Spleen (tissue), 11 donors: ENCODE results near the gene ZER1. TPM values are rescaled to one million over a fixed set of nuclear protein-coding genes. Genes with fewer than 3 reads are reported as not detected.
A peak's percentile ranks its signal among the peaks of the same experiment; 100 is the strongest.

Source experiments
- DNase-seq: peaks from one replicate; pipeline ENCODE4 v3.0.0-alpha.2; 2020
- H3K27ac ChIP-seq, 8 donors: fragments of 200-600 bp; sonication (generic) in 7 of 8; 1 replicate in 4 of 8; 2 replicates in 4 of 8; pipeline versions ENCODE4 v1.5.0 to v1.8.0; 2016 to 2021; ENCODE audit warnings: inconsistent platforms in 4 of 8, mild to moderate bottlenecking in 4 of 8, moderate library complexity in 1 of 8
- H3K27me3 ChIP-seq, 7 donors: fragments of 200-600 bp; sonication (generic) in 6 of 7; replicated peaks in 1 of 7; 1 replicate in 4 of 7; 2 replicates in 3 of 7; pipeline versions ENCODE4 v1.5.0 to v1.8.0; 2016 to 2021; ENCODE audit warnings: inconsistent platforms in 3 of 7, mild to moderate bottlenecking in 1 of 7
- H3K36me3 ChIP-seq, 6 donors: fragments of 200-600 bp; sonication (generic) in 5 of 6; 1 replicate in 4 of 6; 2 replicates in 2 of 6; pipeline versions ENCODE4 v1.5.0 to v1.8.0; 2016 to 2021; ENCODE audit warnings: inconsistent platforms in 2 of 6
- H3K4me1 ChIP-seq, 6 donors: fragments of 200-600 bp; sonication (generic) in 5 of 6; 1 replicate in 3 of 6; 2 replicates in 3 of 6; pipeline versions ENCODE4 v1.5.0 to v1.8.0; 2016 to 2021; ENCODE audit warnings: inconsistent platforms in 3 of 6
- H3K4me3 ChIP-seq, 8 donors: fragments of 200-600 bp; sonication (generic) in 7 of 8; 1 replicate in 4 of 8; 2 replicates in 4 of 8; pipeline versions ENCODE4 v1.5.0 to v1.8.0; 2016 to 2021; ENCODE audit warnings: inconsistent platforms in 4 of 8, mild to moderate bottlenecking in 4 of 8, moderate library complexity in 2 of 8
- H3K9me3 ChIP-seq, 8 donors: fragments of 200-600 bp; sonication (generic) in 7 of 8; 1 replicate in 4 of 8; 2 replicates in 4 of 8; pipeline versions ENCODE4 v1.5.0 to v1.8.0; 2016 to 2021; ENCODE audit warnings: inconsistent platforms in 4 of 8
- CTCF ChIP-seq, 11 experiments: fragments of 200-600 bp in 7 of 11; fragments of 450-650 bp in 4 of 11; sonication (generic) in 4 of 11; IDR thresholded peaks in 8 of 11; conservative IDR thresholded peaks in 3 of 11; 1 replicate in 7 of 11; 2 replicates in 4 of 11; pipeline versions ENCODE4 v1.4.0 to v1.8.0; 2016 to 2021; ENCODE audit warnings: antibody characterized with exemption in 11 of 11, inconsistent platforms in 4 of 11, mild to moderate bottlenecking in 1 of 11
- POLR2A ChIP-seq, 3 donors: fragments of 450-650 bp; IDR thresholded peaks; one replicate each; pipeline ENCODE4 v1.5.1; 2017; ENCODE audit warnings: antibody characterized with exemption in 3 of 3, mild to moderate bottlenecking in 1 of 3
- POLR2AphosphoS5 ChIP-seq, 3 donors: sonication (generic); formaldehyde crosslinking; IDR thresholded peaks; one replicate each; pipeline ENCODE4 v1.5.1; 2017; ENCODE audit warnings: antibody characterized with exemption in 3 of 3
- WGBS, 5 donors: extraction: QIAGEN DNeasy Blood & Tissue Kit in 3 of 5; methylation state at CpG; one replicate each; pipeline versions ENCODE4 v1.1.5 to v1.1.7; 2013 to 2018; 5-methylcytosine and 5-hydroxymethylcytosine counted together
- intact Hi-C: fragments of 100-400 bp; cut with DNase I; formaldehyde crosslinking; loops from one replicate; pipeline ENCODE4 v1.15.0; 2023; ENCODE audit warnings: low total_unique reads
- polyA plus RNA-seq, 3 donors: library from polyadenylated mRNA; stranded (reverse); fragments of 200-250 nt; gene quantifications; one replicate each; pipeline ENCODE4 v1.2.1, GENCODE V29; 2013
- total RNA-seq, 7 donors: library from RNA; depleted of rRNA in 3 of 7; stranded (reverse); fragments of >200 nt in 3 of 7; fragmentation: NEBNext Ultra II Directional in 4 of 7; extraction: Animal tissue kit (Norgen Biotek cat#: 25700) in 4 of 7; gene quantifications; one replicate each; pipeline versions ENCODE4 v1.1.0 to v1.2.1, GENCODE V29; 2016 to 2021
- donor health status: healthy with polysubstance abuse.
- donor health status: DM: no; HTN: no; CAD: no; lungs with moderate emphysema.
- donor health status: DM: no; HTN: no; CAD: no.
- donor health status: Bipolar disorder and iron deficiency.
- donor health status: healthy.
- donor health status: DM: no; HTN: no; CAD: no.
- donor health status: DM: yes; HTN: yes; CAD: no.

Gene ZER1
- total and polyA plus RNA-seq, 10 donors = 10.5 to 65.5 (median 35.1) TPM

GRCh38 chr9:128704356-128704670, 67.4 kb downstream of the ZER1 start:
- TF ChIP-seq POLR2AphosphoS5 (IDR thresholded peaks at IDR 0.05) = no peak
- no peak for TF ChIP-seq CTCF (IDR thresholded peaks at IDR 0.05 in 8 of 11, conservative IDR thresholded peaks at IDR 0.05 in 3 of 11)
- no peak for TF ChIP-seq POLR2A (IDR thresholded peaks at IDR 0.05)
- H3K27ac ChIP-seq = peak overlapping the region in 6 of 8 donors; percentile 55 to 87 (median 82)
- peaks cover 3 to 34% (median 22%) of the 10 kb centered on the region in 6 donors for H3K4me1 ChIP-seq
- intact Hi-C loops = no loop called here
- peak overlapping the region in 2 of 8 donors; percentile 82 to 94 for H3K4me3 ChIP-seq
- no peaks in the 10 kb centered on the region for H3K9me3 ChIP-seq
- 74 to 98% (median 84%) methylated on average over 1 to 5 of the region's 5 CpGs for WGBS, 5 donors
- peaks cover 0 to 27% (median 0%) of the 10 kb centered on the region in 6 donors for H3K36me3 ChIP-seq
- DNase-seq = no peak
- peaks cover 0 to 5% (median 0%) of the 10 kb centered on the region in 7 donors for H3K27me3 ChIP-seq

GRCh38 chr9:128703616-128704355, 67.9 kb downstream of the ZER1 start:
- peaks cover 3 to 34% (median 22%) of the 10 kb centered on the region in 6 donors for H3K4me1 ChIP-seq
- H3K27ac ChIP-seq = peak overlapping the region; percentile 55 to 87 (median 80)
- intact Hi-C loops = no loop called here
- TF ChIP-seq CTCF (IDR thresholded peaks at IDR 0.05 in 8 of 11, conservative IDR thresholded peaks at IDR 0.05 in 3 of 11) = no peak
- peak in 2 of 3 donors; percentile 35 to 55 for TF ChIP-seq POLR2AphosphoS5 (IDR thresholded peaks at IDR 0.05)
- no peak for TF ChIP-seq POLR2A (IDR thresholded peaks at IDR 0.05)
- peak overlapping the region in 6 of 8 donors; percentile 54 to 94 (median 78) for H3K4me3 ChIP-seq
- no peaks in the 10 kb centered on the region for H3K9me3 ChIP-seq
- WGBS, 5 donors = 52 to 72% (median 65%) methylated on average over 28 to 31 of the region's 31 CpGs
- peak; percentile 76 for DNase-seq
- peaks cover 0 to 27% (median 0%) of the 10 kb centered on the region in 6 donors for H3K36me3 ChIP-seq
- H3K27me3 ChIP-seq = peaks cover 0 to 5% (median 0%) of the 10 kb centered on the region in 7 donors

- TF ChIP-seq CTCF (IDR thresholded peaks at IDR 0.05 in 8 of 11, conservative IDR thresholded peaks at IDR 0.05 in 3 of 11) (no peak), POLR2AphosphoS5 (IDR thresholded peaks at IDR 0.05) (no peak), POLR2A (IDR thresholded peaks at IDR 0.05) (no peak)
- intact Hi-C loops = no loop called here
- Histone ChIP-seq H3K36me3 (peaks cover 0 to 27% (median 0%) of the 10 kb centered on the region in 6 donors), H3K4me3 (peak overlapping the region; percentile 54 to 94 (median 82)), H3K27me3 (peaks cover 0 to 5% (median 0%) of the 10 kb centered on the region in 7 donors), H3K4me1 (peaks cover 3 to 34% (median 22%) of the 10 kb centered on the region in 6 donors), H3K27ac (peak overlapping the region; percentile 55 to 87 (median 80)), H3K9me3 (no peaks in the 10 kb centered on the region)
- DNase-seq = peak; percentile 82
- WGBS, 5 donors = 5 to 17% (median 6%) methylated on average over 26 to 55 of the region's 55 CpGs
Observed at GRCh38 chr9:128702949-128703615, 68.6 kb downstream of the ZER1 start.
